Caki2 (cell line): ENCODE data around the gene MAN2A2. TPM values are rescaled to one million over a fixed set of nuclear protein-coding genes. Genes with fewer than 3 reads are reported as not detected.
"Not testable (repeated sequence)": the region's sequence is repeated elsewhere in the genome, so short reads cannot be mapped to it uniquely, and the experiment has no call there.

Source experiments
- DNase-seq: peaks from one replicate; pipeline ENCODE4 v3.0.0-alpha.2; 2015; ENCODE audit warnings: low read depth
- in situ Hi-C: cut with HindIII; loops from 2 replicates; pipeline ENCODE4 v1.10.0; 2016; ENCODE audit warnings: low sequenced_read_pairs, low pct_unique_long_range_greater_than_20kb, mixed read lengths
- total RNA-seq: library from RNA; depleted of rRNA; stranded (reverse); fragments of >200 nt; shearing (Covaris generic); gene quantifications from 2 replicates; pipeline ENCODE4 v1.2.3, GENCODE V29; 2014; ENCODE audit warnings: low replicate concordance

MAN2A2 gene
- total RNA-seq, 1 experiment from 2014 or later = 28.0 TPM

DNA sequence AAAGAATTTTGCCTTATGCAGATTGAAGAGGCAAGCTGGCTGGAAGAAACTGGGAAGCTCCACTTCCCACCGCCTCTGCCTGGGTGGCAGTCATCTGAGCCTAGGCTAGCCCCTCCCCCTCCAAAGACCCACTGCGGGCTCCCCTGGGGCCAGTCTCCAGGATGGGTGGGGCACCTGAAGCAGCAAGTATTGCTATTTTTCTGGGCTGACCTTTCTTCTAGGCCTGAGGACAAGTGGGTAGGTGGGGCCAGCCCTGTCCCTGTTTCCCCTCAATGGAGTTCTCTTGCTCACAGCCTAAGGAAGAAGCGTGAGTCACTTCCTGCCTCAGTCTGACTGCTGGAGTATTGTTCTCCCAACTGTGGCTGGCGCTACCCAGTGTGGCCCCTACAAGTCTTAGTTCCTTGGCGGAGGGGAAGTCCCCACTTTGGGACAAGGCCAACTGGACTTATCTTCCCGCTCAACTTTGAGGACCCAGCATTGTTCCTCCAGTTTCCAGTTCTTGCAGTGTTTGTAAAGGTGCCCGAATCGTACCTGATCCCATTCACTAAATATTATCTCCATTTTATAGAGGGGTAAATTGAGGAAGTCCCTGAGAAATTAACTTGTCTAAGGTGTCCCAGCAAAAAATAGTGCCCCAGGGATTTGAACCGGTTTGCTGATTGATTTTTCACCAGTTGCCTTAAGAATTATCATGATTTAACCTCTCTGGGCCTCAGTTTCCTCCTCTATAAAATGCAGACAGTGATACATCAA, 33.3 kb upstream of the MAN2A2 start:
- in situ Hi-C loops = no loop called here
- DNase-seq = peak; percentile 87

GRCh38 chr15:90870354-90871138, 32.6 kb upstream of the MAN2A2 start:
- peak; percentile 25 for DNase-seq

DNA sequence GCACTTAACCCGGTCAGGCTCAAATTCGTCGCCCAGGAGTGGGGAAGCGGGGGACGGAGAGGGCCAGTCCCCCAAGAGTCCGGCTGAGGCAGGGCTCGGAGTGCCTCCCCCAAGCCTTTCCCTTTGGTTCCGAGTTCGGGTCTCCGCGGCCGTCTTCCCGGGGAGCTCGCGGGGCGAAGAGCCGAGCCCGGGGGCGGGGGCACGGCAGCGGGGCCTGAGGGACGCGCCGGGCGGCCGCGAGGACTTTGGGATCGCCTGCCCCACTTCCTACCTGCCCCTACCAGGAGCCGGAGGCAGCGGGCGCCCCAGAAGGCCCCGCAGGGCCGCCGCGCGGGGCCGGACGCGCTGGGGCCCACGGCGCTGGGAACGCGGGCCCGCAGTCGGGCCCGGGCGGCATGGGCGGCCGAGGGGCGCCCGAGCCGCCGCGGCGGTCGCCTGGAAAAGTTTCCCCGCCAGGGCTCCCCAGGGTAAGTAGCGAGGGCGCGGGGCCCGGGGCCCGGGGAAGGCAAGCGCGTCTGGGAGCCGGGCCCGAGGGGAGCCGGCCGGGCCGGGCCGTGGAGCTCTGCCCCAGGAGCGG, 31.9 kb upstream of the MAN2A2 start:
- in situ Hi-C loops = no loop called here

More at GRCh38 chr15:90870354-90871138, 32.6 kb upstream of the MAN2A2 start:
- in situ Hi-C loops = no loop called here

DNA sequence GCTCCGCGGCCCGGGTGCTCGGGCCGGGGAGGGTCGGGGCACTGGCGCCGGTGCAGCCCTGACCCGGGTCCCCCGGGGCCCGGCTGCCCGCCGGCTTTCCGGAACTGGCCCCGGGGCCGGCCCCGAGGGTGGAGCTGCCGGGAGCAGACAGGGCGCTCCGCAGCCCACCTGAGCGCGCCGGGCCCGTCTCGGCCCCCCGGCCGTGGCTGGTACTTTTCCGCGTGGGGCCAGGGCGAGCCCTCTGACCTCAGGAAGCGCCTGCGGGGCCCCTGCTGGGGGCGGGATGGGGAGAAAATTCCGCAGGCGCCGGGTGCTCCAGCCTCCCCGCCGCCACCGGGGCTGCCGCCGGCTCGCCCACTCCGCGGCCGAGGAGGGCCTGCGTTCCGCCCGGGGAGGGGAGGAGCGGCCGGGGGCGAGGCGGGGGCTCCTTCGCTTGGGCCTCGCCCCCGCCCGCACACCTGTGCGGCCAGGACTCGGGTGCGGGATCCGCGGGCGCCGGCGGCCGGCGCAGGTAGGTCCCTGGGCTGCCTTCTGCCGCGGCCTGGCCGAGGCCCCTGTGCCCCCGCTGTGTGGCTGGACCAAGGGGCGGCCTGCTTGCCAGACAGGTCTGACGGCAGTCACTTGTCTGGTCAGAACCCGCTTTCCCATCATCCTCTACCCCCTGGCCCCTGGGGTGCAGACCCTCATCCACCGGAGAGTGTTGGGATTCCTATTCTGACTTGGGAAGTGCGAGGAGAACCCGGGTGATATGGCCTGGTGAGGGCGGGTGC, 31.2 kb upstream of the MAN2A2 start:
- in situ Hi-C loops = no loop called here
- DNase-seq = peak; percentile 29

More for the DNA sequence above, 31.9 kb upstream of the MAN2A2 start:
- peak; percentile 46 for DNase-seq

GRCh38 chr15:90872486-90873184, 30.5 kb upstream of the MAN2A2 start:
- in situ Hi-C loops = no loop called here
- peak; percentile 33 for DNase-seq

DNA sequence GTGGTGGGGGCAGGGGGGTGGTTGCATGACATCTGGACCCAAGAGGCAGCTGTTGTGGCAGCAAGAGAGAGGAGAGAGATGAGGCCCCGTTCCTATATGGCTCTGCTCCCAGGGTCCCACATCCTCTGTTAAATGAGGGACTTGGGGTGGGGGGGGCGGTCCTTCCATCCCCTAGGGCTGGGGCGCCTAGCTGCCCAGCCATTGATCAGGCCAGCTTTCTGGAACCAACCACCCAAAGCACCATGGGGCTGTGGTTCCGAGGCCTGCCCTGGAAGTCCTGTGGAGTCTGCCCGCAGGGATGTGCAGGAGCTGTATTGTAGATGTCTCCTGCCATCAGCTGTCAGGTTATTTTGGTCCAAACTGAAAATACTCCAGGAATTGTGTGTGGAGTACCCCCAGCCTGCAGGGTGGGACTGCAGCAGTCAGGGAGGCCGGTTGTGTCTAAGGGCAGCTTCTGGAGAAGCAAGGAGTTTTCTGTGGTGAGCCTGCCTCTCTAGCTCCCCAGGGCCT, 29.6 kb upstream of the MAN2A2 start:
- in situ Hi-C loops = no loop called here
- DNase-seq = no peak

- DNase-seq = peak; percentile 64
- in situ Hi-C loops = no loop called here
Observed at GRCh38 chr15:90873998-90874605, 29.0 kb upstream of the MAN2A2 start.

- in situ Hi-C loops, DNase-seq: not testable (repeated sequence)
Observed at GRCh38 chr15:90874986-90875385, 28.1 kb upstream of the MAN2A2 start.

GRCh38 chr15:90875549-90875981, 27.5 kb upstream of the MAN2A2 start:
- DNase-seq = no peak
- in situ Hi-C loops = no loop called here

GRCh38 chr15:90876046-90876445, 27.1 kb upstream of the MAN2A2 start:
- in situ Hi-C loops = no loop called here

GRCh38 chr15:90876512-90877170, 26.5 kb upstream of the MAN2A2 start:
- in situ Hi-C loops = no loop called here
- DNase-seq = no peak

More at GRCh38 chr15:90876046-90876445, 27.1 kb upstream of the MAN2A2 start:
- no peak for DNase-seq

DNA sequence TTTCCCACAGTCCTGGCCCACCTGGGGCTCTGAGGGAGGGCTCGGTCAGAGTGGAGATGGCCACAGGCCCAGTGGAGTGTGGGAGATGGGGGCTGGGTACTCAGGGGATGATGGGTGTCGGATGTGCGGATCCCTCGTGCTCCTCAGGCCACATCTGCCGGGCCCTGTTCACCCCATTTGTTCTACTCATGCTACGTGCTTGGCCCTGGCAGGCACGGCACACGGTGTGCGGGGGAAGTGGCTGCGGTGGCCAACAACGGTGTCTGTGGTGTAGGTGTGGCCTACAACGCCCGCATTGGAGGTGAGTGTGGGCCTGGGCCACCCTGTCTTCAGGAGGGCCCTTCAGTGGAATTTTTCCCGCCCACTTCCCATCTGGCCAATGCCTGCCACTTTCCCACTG, 25.8 kb upstream of the MAN2A2 start:
- no peak for DNase-seq
- in situ Hi-C loops = no loop called here

- in situ Hi-C loops = no loop called here
- DNase-seq = no peak
Observed at GRCh38 chr15:90877996-90878395, 25.1 kb upstream of the MAN2A2 start.

DNA sequence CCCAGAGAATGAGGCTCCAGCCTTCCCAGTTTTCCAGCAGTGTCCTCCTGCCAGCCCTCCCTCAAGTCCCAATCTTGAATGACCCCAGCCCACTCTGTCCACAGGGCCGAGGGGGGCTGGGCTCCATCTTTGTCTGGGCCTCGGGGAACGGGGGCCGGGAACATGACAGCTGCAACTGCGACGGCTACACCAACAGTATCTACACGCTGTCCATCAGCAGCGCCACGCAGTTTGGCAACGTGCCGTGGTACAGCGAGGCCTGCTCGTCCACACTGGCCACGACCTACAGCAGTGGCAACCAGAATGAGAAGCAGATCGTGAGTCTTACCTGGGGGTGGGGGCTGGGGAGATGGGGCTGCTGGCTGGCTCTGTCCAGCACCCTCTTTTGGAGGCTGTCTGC, 24.4 kb upstream of the MAN2A2 start:
- in situ Hi-C loops = no loop called here
- DNase-seq = no peak

DNA sequence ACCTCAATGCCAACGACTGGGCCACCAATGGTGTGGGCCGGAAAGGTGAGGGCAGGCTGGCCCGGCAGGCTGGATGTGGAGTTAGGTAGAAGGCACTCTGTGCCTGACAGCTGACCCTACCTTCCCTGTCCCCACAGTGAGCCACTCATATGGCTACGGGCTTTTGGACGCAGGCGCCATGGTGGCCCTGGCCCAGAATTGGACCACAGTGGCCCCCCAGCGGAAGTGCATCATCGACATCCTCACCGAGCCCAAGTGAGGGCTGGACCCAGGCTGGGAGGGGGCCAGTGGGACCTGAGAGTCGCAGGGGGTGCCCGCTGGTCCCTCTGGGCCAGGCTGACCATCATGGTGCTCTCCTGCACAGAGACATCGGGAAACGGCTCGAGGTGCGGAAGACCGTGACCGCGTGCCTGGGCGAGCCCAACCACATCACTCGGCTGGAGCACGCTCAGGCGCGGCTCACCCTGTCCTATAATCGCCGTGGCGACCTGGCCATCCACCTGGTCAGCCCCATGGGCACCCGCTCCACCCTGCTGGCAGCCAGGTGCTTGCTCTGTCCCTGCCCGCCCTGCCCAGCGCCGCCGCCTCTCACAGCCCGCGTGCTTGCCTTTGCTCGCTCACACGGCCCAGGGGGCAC, 23.3 kb upstream of the MAN2A2 start:
- DNase-seq = no peak
- in situ Hi-C loops = no loop called here

DNA sequence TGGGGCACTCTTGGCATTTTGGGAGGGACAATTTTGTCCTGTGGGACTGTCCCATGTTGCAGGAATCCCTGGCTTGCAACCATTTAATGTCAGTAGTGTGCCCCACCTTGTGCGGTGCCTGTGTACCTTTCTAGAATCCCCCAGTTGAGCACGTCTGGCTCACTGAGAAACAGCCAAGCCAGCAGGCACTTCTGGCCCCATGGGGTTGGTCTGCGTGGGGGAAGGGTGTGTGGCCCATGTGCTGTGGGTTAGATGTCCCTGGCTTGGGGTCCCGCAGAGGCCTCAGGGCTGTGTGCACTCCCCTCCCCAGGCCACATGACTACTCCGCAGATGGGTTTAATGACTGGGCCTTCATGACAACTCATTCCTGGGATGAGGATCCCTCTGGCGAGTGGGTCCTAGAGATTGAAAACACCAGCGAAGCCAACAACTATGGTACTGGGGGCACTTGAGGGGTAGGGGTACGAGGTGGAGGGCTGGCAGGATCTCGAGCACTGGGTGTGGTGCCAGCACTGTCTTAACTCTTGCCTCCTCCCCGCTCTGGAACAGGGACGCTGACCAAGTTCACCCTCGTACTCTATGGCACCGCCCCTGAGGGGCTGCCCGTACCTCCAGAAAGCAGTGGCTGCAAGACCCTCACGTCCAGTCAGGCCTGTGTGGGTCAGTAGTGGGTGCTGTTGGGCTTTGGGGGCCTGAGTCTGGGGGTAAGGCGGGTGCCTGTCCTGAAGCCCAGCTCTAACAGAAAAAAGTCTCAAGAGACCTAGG, 22.5 kb upstream of the MAN2A2 start:
- no peak for DNase-seq
- in situ Hi-C loops = no loop called here
